ENCODE data around the gene REST. TPM values are rescaled to one million over a fixed set of nuclear protein-coding genes. Genes with fewer than 3 reads are reported as not detected.

Gene REST
- polyA plus RNA-seq, 1 of the 3 experiments (the other 2 are of a cell fraction), result 6.0 TPM

DNA sequence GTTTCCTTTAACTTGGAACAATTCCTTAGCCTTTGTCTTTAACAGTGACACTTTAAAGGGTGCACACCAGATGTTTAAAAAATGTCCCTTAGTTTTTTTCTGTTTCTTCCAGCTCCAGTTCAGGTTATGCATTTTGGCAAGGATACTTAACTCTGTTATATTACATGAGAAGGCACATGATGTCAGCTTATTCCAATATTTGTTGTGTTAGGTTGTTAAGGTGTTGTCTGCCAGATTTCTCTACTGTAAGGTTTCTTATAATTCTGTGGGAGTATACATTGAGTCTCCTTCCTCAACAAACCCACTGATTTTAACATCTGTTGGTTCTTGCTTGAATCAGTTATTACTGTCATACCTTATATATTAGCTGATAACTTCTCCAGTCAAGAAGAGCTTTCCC lies 33.3 kb downstream of the REST start:
- Histone ChIP-seq H3K27me3 (ENCODE audit: insufficient read depth) (no peaks in the 10 kb centered on the region), H3K4me2 (no peak overlapping the region), H3K27ac (ENCODE audit: low read depth in 2 of 2, low read length in 1 of 2) (no peak overlapping the region), H3F3A (replicated peaks; ENCODE audit: insufficient read depth) (peaks cover 3% of the 10 kb centered on the region), H3K9me2 (no peaks in the 10 kb centered on the region), H3K9me3 (no peaks in the 10 kb centered on the region), H3K4me1 (ENCODE audit: control insufficient read depth in 1 of 2, insufficient read depth in 2 of 2, low read depth in 1 of 2, low read length in 1 of 2) (no peaks in the 10 kb centered on the region), H2AFZ (ENCODE audit: low read depth) (no peak overlapping the region), H4K20me1 (ENCODE audit: insufficient read depth) (no peaks in the 10 kb centered on the region), H3K9ac (no peak overlapping the region), H3K79me2 (ENCODE audit: insufficient read depth) (peaks cover 13% of the 10 kb centered on the region), H3K4me3 (ENCODE audit: low read depth in 2 of 2, low read length in 1 of 2) (no peak overlapping the region), H3K36me3 (replicated peaks in 1 of 2; ENCODE audit: control insufficient read depth in 1 of 2, insufficient read depth in 2 of 2, low read length in 1 of 2) (peaks cover 0 to 36% of the 10 kb centered on the region in 2 experiments)
- no peak for TF ChIP-seq RCOR1 (IDR thresholded peaks at IDR 0.05; ENCODE audit: low read length)
- no peak for TF ChIP-seq SMC3 (IDR thresholded peaks at IDR 0.05; ENCODE audit: low read depth, low read length)
- TF ChIP-seq GATA2 (CRISPR knock-in tag; IDR thresholded peaks at IDR 0.05), result no peak
- no peak for TF ChIP-seq FOXM1 (IDR thresholded peaks at IDR 0.05; ENCODE audit: low read depth)
- no peak for TF ChIP-seq TAF1 (IDR thresholded peaks at IDR 0.05; ENCODE audit: borderline replicate concordance, low read depth, low read length)
- TF ChIP-seq RFX5 (IDR thresholded peaks at IDR 0.05; ENCODE audit: low read length), result no peak
- TF ChIP-seq RXRA (IDR thresholded peaks at IDR 0.05; ENCODE audit: borderline replicate concordance, low read depth), result no peak
- TF ChIP-seq GABPA (IDR thresholded peaks at IDR 0.05; ENCODE audit: low read depth), result no peak
- DNase-seq, result no peak
- CTCF ChIA-PET, result no interaction called here
- POLR2A ChIA-PET, result no interaction called here

DNA sequence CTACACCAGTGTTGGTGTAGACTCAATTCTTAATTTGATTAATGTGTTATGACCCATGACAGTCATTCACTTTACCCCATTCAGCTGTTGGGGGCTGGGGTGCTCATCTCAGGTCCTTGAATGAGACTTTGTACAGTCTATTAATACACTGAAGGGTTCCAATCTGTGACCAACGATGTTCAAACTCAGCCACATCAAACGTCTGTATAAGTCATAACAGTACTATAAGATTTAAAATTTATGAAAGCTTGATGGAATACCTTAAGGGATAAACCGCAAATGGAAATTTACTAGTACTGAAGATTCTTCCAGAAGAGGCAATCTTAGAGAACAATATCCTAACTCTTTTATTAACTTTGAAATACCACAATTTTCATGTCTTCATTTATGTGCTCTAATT lies 33.7 kb downstream of the REST start:
- Histone ChIP-seq H3K79me2 (ENCODE audit: insufficient read depth) (peaks cover 10% of the 10 kb centered on the region), H3K9me2 (no peaks in the 10 kb centered on the region), H3K27ac (ENCODE audit: low read depth in 2 of 2, low read length in 1 of 2) (no peak overlapping the region), H3K36me3 (replicated peaks in 1 of 2; ENCODE audit: control insufficient read depth in 1 of 2, insufficient read depth in 2 of 2, low read length in 1 of 2) (peaks cover 0 to 32% of the 10 kb centered on the region in 2 experiments), H3F3A (replicated peaks; ENCODE audit: insufficient read depth) (peaks cover 3% of the 10 kb centered on the region), H3K4me2 (no peak overlapping the region), H3K4me1 (ENCODE audit: control insufficient read depth in 1 of 2, insufficient read depth in 2 of 2, low read depth in 1 of 2, low read length in 1 of 2) (no peaks in the 10 kb centered on the region), H2AFZ (ENCODE audit: low read depth) (no peak overlapping the region), H3K9ac (no peak overlapping the region), H3K9me3 (no peaks in the 10 kb centered on the region), H3K27me3 (ENCODE audit: insufficient read depth) (no peaks in the 10 kb centered on the region), H4K20me1 (ENCODE audit: insufficient read depth) (no peaks in the 10 kb centered on the region), H3K4me3 (ENCODE audit: low read depth in 2 of 2, low read length in 1 of 2) (no peak overlapping the region)
- 88% methylated on average over 3 of the region's 3 CpGs for WGBS (ENCODE audit: low lambda C conversion rate)
- POLR2A ChIA-PET, result no interaction called here
- DNase-seq, result no peak
- CTCF ChIA-PET, result no interaction called here
- no peak for TF ChIP-seq MEF2A (IDR thresholded peaks at IDR 0.05; ENCODE audit: borderline replicate concordance, low read depth)
- no peak for TF ChIP-seq RAD21 (IDR thresholded peaks at IDR 0.05; ENCODE audit: low read length)
- TF ChIP-seq, protein P1, sequence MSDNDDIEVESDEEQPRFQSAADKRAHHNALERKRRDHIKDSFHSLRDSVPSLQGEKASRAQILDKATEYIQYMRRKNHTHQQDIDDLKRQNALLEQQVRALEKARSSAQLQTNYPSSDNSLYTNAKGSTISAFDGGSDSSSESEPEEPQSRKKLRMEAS (IDR thresholded peaks at IDR 0.05; ENCODE audit: low read depth), result no peak
- no peak for TF ChIP-seq JUND (IDR thresholded peaks at IDR 0.05)
- TF ChIP-seq, protein P2, sequence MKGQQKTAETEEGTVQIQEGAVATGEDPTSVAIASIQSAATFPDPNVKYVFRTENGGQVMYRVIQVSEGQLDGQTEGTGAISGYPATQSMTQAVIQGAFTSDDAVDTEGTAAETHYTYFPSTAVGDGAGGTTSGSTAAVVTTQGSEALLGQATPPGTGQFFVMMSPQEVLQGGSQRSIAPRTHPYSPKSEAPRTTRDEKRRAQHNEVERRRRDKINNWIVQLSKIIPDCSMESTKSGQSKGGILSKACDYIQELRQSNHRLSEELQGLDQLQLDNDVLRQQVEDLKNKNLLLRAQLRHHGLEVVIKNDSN (IDR thresholded peaks at IDR 0.05; ENCODE audit: borderline replicate concordance, low read depth), result no peak
- TF ChIP-seq TEAD4 (IDR thresholded peaks at IDR 0.05; ENCODE audit: borderline replicate concordance, insufficient read depth), result no peak
- TF ChIP-seq, protein P3, sequence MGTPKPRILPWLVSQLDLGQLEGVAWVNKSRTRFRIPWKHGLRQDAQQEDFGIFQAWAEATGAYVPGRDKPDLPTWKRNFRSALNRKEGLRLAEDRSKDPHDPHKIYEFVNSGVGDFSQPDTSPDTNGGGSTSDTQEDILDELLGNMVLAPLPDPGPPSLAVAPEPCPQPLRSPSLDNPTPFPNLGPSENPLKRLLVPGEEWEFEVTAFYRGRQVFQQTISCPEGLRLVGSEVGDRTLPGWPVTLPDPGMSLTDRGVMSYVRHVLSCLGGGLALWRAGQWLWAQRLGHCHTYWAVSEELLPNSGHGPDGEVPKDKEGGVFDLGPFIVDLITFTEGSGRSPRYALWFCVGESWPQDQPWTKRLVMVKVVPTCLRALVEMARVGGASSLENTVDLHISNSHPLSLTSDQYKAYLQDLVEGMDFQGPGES (IDR thresholded peaks at IDR 0.05; ENCODE audit: low read depth, low read length), result no peak
- no peak for TF ChIP-seq GABPA (IDR thresholded peaks at IDR 0.05; ENCODE audit: low read depth)
- TF ChIP-seq FOXM1 (IDR thresholded peaks at IDR 0.05; ENCODE audit: low read depth), result no peak
- TF ChIP-seq RFX5 (IDR thresholded peaks at IDR 0.05; ENCODE audit: low read length), result no peak
